ENCODE measurements around the gene PCDHGB3.

DNA sequence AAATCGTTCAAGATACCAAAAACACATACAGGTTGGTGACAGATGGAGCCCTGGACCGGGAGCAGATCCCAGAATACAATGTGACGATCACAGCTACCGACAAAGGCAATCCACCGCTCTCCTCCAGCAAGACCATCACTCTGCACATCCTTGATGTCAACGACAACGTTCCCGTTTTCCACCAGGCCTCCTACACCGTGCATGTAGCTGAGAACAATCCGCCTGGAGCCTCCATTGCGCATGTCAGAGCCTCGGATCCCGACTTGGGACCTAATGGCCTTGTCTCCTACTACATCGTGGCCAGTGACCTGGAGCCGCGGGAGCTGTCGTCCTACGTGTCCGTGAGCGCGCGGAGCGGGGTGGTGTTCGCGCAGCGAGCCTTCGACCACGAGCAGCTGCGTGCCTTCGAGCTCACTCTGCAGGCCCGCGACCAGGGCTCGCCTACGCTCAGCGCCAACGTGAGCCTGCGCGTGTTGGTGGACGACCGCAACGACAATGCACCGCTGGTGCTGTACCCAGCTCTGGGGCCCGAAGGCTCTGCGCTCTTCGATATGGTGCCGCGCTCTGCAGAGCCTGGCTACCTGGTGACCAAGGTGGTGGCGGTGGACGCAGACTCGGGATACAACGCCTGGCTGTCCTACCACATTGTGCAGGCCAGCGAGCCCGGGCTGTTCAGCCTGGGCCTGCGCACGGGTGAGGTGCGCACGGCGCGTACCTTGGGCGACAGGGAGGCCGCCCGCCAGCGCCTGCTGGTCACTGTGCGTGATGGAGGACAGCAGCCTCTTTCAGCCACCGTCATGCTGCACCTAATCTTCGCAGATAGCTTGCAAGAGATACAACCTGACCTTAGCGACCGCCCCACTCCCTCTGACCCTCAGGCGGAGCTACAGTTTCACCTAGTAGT, 1.8 kb downstream of the PCDHGB3 start:
- TF ChIP-seq EP300 (IDR thresholded peaks at IDR 0.05) (no peak), POLR2A (IDR thresholded peaks at IDR 0.05) (no peak), POLR2AphosphoS5 (IDR thresholded peaks at IDR 0.05) (no peak)
- TF ChIP-seq, protein P1, sequence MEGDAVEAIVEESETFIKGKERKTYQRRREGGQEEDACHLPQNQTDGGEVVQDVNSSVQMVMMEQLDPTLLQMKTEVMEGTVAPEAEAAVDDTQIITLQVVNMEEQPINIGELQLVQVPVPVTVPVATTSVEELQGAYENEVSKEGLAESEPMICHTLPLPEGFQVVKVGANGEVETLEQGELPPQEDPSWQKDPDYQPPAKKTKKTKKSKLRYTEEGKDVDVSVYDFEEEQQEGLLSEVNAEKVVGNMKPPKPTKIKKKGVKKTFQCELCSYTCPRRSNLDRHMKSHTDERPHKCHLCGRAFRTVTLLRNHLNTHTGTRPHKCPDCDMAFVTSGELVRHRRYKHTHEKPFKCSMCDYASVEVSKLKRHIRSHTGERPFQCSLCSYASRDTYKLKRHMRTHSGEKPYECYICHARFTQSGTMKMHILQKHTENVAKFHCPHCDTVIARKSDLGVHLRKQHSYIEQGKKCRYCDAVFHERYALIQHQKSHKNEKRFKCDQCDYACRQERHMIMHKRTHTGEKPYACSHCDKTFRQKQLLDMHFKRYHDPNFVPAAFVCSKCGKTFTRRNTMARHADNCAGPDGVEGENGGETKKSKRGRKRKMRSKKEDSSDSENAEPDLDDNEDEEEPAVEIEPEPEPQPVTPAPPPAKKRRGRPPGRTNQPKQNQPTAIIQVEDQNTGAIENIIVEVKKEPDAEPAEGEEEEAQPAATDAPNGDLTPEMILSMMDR (IDR thresholded peaks at IDR 0.05), result no peak
